Type B pancreatic cell (in vitro differentiated cells): ENCODE measurements around the gene TBC1D24. TPM values are rescaled to one million over a fixed set of nuclear protein-coding genes. Genes with fewer than 3 reads are reported as not detected.
A peak's percentile ranks its signal among the peaks of the same experiment; 100 is the strongest.

Experiments
- DNase-seq: peaks from one replicate; pipeline ENCODE4 v3.0.0; 2021; ENCODE audit warnings: mixed read lengths; ENCODE audit not compliant: unreplicated experiment; ENCODE audit errors: extremely low spot score
- H3K27ac Mint-ChIP-seq: 2 replicates; pipeline ENCODE4 v1.8.0; 2021; ENCODE audit warnings: mild to moderate bottlenecking, mixed read lengths
- H3K27me3 Mint-ChIP-seq: 2 replicates; pipeline ENCODE4 v1.8.0; 2021; ENCODE audit warnings: mixed read lengths
- H3K36me3 Mint-ChIP-seq: 2 replicates; pipeline ENCODE4 v1.8.0; 2021; ENCODE audit warnings: mixed read lengths
- H3K4me1 Mint-ChIP-seq: one replicate; pipeline ENCODE4 v1.8.0; 2021; ENCODE audit warnings: mixed read lengths; ENCODE audit not compliant: unreplicated experiment
- H3K4me3 Mint-ChIP-seq: 2 replicates; pipeline ENCODE4 v1.8.0; 2021; ENCODE audit warnings: mild to moderate bottlenecking, mixed read lengths
- H3K9me3 Mint-ChIP-seq: 2 replicates; pipeline ENCODE4 v1.8.0; 2021; ENCODE audit warnings: mixed read lengths
- CTCF ChIP-seq: fragments of 200-600 bp; sonication (generic); conservative IDR thresholded peaks from 2 replicates; pipeline ENCODE4 v1.5.0; 2021; ENCODE audit warnings: antibody characterized with exemption, mild to moderate bottlenecking
- long read RNA-seq: library from polyadenylated mRNA; unstranded; transcript quantifications from one replicate; pipeline ENCODE4 v2.0.0, GENCODE V29; 2020
- total RNA-seq: library from RNA; stranded (reverse); gene quantifications from 2 replicates; pipeline ENCODE4 v1.2.1, GENCODE V29; 2021; ENCODE audit warnings: low replicate concordance

The TBC1D24 gene
- total RNA-seq: 15.6 and 22.1 TPM in 2 replicates
- long read RNA-seq, partial matches to known transcripts: 0 of 1 reads
- long read RNA-seq, other reads (novel, unspliced or antisense): 1 of 1 reads

GRCh38 chr16:2474877-2475412 lies at the start of gene TBC1D24:
TSS of gene TBC1D24 (plus strand) at chr16:2475127. CDS start at chr16:2496149, 21,022 bp downstream.
- DNase-seq: peak; percentile 91
- H3K36me3 Mint-ChIP-seq: peaks cover 4% of the 10 kb centered on the region
- H3K4me3 Mint-ChIP-seq: peak within 1 kb of the TSS; percentile 82
- H3K27ac Mint-ChIP-seq: peak within 1 kb of the TSS; percentile 67
- H3K9me3 Mint-ChIP-seq: no peaks in the 10 kb centered on the region
- H3K27me3 Mint-ChIP-seq: peaks cover 4% of the 10 kb centered on the region
- no peak for TF ChIP-seq CTCF
- peaks cover 24% of the 10 kb centered on the region for H3K4me1 Mint-ChIP-seq

GRCh38 chr16:2425825-2426430 lies 49.0 kb upstream of the TBC1D24 start:
- H3K4me3 Mint-ChIP-seq: no peak overlapping the region
- peaks cover 4% of the 10 kb centered on the region for H3K36me3 Mint-ChIP-seq
- H3K4me1 Mint-ChIP-seq: peaks cover 21% of the 10 kb centered on the region
- no peak overlapping the region for H3K27ac Mint-ChIP-seq
- DNase-seq: no peak
- TF ChIP-seq CTCF: no peak
- H3K27me3 Mint-ChIP-seq: peaks cover 5% of the 10 kb centered on the region
- H3K9me3 Mint-ChIP-seq: no peaks in the 10 kb centered on the region

- Mint-ChIP-seq H3K27ac (no peak overlapping the region), H3K4me1 (peaks cover 22% of the 10 kb centered on the region), H3K27me3 (no peaks in the 10 kb centered on the region), H3K36me3 (peaks cover 4% of the 10 kb centered on the region), H3K9me3 (no peaks in the 10 kb centered on the region), H3K4me3 (no peak overlapping the region)
- no peak for DNase-seq
- no peak for TF ChIP-seq CTCF
These were observed 48.0 kb upstream of the TBC1D24 start for GRCh38 chr16:2426941-2427361.

- H3K27ac Mint-ChIP-seq: peak overlapping the region; percentile 66
- no peak for TF ChIP-seq CTCF
- no peaks in the 10 kb centered on the region for H3K9me3 Mint-ChIP-seq
- H3K36me3 Mint-ChIP-seq: peaks cover 4% of the 10 kb centered on the region
- H3K4me3 Mint-ChIP-seq: peak overlapping the region; percentile 91
- peaks cover 22% of the 10 kb centered on the region for H3K4me1 Mint-ChIP-seq
- DNase-seq: no peak
- no peaks in the 10 kb centered on the region for H3K27me3 Mint-ChIP-seq
These were observed 47.4 kb upstream of the TBC1D24 start for GRCh38 chr16:2427526-2427925.

GRCh38 chr16:2428051-2428783 lies 46.7 kb upstream of the TBC1D24 start:
- Mint-ChIP-seq H3K27me3 (no peaks in the 10 kb centered on the region), H3K9me3 (no peaks in the 10 kb centered on the region), H3K4me3 (peak overlapping the region; percentile 91), H3K36me3 (peaks cover 7% of the 10 kb centered on the region), H3K27ac (peak overlapping the region; percentile 87), H3K4me1 (peaks cover 22% of the 10 kb centered on the region)
- DNase-seq: no peak
- no peak for TF ChIP-seq CTCF
